ENCODE data around the gene NKPD1.

NKPD1 gene

GRCh38 chr19:45160870-45161737 is at the start of gene NKPD1:
TSS of gene NKPD1 (minus strand) at chr19:45160982. CDS start at chr19:45160150, 832 bp downstream.
- DNase-seq: no peak

- DNase-seq: no peak
These were observed 45.5 kb upstream of the NKPD1 start for GRCh38 chr19:45206328-45206727.

GRCh38 chr19:45205810-45206209 is 45.0 kb upstream of the NKPD1 start:
- no peak for DNase-seq

GRCh38 chr19:45202637-45203036 is 41.9 kb upstream of the NKPD1 start:
- DNase-seq: no peak

GRCh38 chr19:45200568-45200967 is 39.8 kb upstream of the NKPD1 start:
- DNase-seq: no peak

- no peak for DNase-seq
These were observed 35.0 kb upstream of the NKPD1 start for GRCh38 chr19:45195764-45196163.

- no peak for DNase-seq
These were observed 30.6 kb upstream of the NKPD1 start for GRCh38 chr19:45191375-45191774.

GRCh38 chr19:45189971-45190370 is 29.2 kb upstream of the NKPD1 start:
- no peak for DNase-seq

- DNase-seq: no peak
These were observed 26.8 kb upstream of the NKPD1 start for GRCh38 chr19:45187421-45188100.

- DNase-seq: no peak
These were observed 25.9 kb upstream of the NKPD1 start for GRCh38 chr19:45186509-45187334.

GRCh38 chr19:45184115-45184514 is 23.3 kb upstream of the NKPD1 start:
- DNase-seq: no peak

GRCh38 chr19:45182758-45183157 is 22.0 kb upstream of the NKPD1 start:
- DNase-seq: no peak

- no peak for DNase-seq
These were observed 20.2 kb upstream of the NKPD1 start for GRCh38 chr19:45180936-45181335.

GRCh38 chr19:45179892-45180370 is 19.1 kb upstream of the NKPD1 start:
- DNase-seq: no peak

GRCh38 chr19:45179072-45179891 is 18.5 kb upstream of the NKPD1 start:
- peak; percentile 32 to 47 for DNase-seq

GRCh38 chr19:45178262-45179071 is 17.7 kb upstream of the NKPD1 start, which contains the start of gene BLOC1S3:
TSS of gene BLOC1S3 (plus strand) at chr19:45178784. CDS start at chr19:45179297, 513 bp downstream.
- peak; percentile 100 for DNase-seq

GRCh38 chr19:45177817-45178261 is 17.1 kb upstream of the NKPD1 start, which contains the start of gene TRAPPC6A:
TSS of gene TRAPPC6A (minus strand) at chr19:45178237. CDS start at chr19:45178218, 19 bp downstream.
- DNase-seq: no peak

GRCh38 chr19:45175515-45176345 is 14.9 kb upstream of the NKPD1 start:
- no peak for DNase-seq

GRCh38 chr19:45173816-45174215 is 13.0 kb upstream of the NKPD1 start:
- DNase-seq: no peak

GRCh38 chr19:45172611-45173208 is 11.9 kb upstream of the NKPD1 start:
- no peak for DNase-seq

All from activated CD4-positive, alpha-beta T cell treated with anti-CD3 and anti-CD28 coated beads, Interleukin-2, amount 50 U/mL, for 48 hours (primary cell).